Keratinocyte (primary cell): ENCODE results near the gene ALLC. TPM values are rescaled to one million over a fixed set of nuclear protein-coding genes. Genes with fewer than 3 reads are reported as not detected.

ENCODE experiments used
- DNase-seq: peaks from one replicate; pipeline ENCODE4 v3.0.0-alpha.2; 2011; ENCODE audit warnings: low read depth, missing footprints, low spot score
- FAIRE-seq: peaks from 2 replicates; lab custom pipeline; 2011; peaks lifted over from hg19 to GRCh38; lab: Jason Lieb, UNC
- H2AFZ ChIP-seq: 2 replicates; pipeline ENCODE4 v1.6.0; 2012; ENCODE audit warnings: low read length, control low read depth, inconsistent platforms; ENCODE audit not compliant: control insufficient read depth
- H3K27ac ChIP-seq: 2 replicates; pipeline ENCODE4 v1.5.1; 2011; ENCODE audit warnings: low read length; ENCODE audit not compliant: control insufficient read depth, insufficient read depth
- H3K27me3 ChIP-seq: 3 replicates; pipeline ENCODE4 v1.6.0; 2011; ENCODE audit warnings: low read length; ENCODE audit not compliant: control insufficient read depth, insufficient read depth; ENCODE audit errors: extremely low read depth
- H3K36me3 ChIP-seq, 2 experiments: 2 replicates in 1 of 2; 3 replicates in 1 of 2; pipeline ENCODE4 v1.5.1; 2011; ENCODE audit warnings: low read length in 2 of 2, mild to moderate bottlenecking in 1 of 2; ENCODE audit not compliant: control insufficient read depth in 2 of 2, insufficient read depth in 2 of 2; ENCODE audit errors: extremely low read depth in 1 of 2
- H3K4me1 ChIP-seq: 3 replicates; pipeline ENCODE4 v1.5.1; 2011; ENCODE audit warnings: low read length; ENCODE audit not compliant: control insufficient read depth, insufficient read depth; ENCODE audit errors: extremely low read depth
- H3K4me2 ChIP-seq: 3 replicates; pipeline ENCODE4 v1.6.0; 2011; ENCODE audit warnings: low read depth, low read length; ENCODE audit not compliant: control insufficient read depth, insufficient read depth; ENCODE audit errors: extremely low read depth
- H3K4me3 ChIP-seq, 3 experiments: fragments of 200-600 bp in 1 of 3; sonication (generic) in 1 of 3; 2 replicates in 2 of 3; 3 replicates in 1 of 3; pipeline ENCODE4 v1.5.1; 2011 to 2016; ENCODE audit warnings: low read length in 3 of 3, mild to moderate bottlenecking in 3 of 3, control low read depth in 2 of 3, inconsistent platforms in 1 of 3, low read depth in 1 of 3, mixed read lengths in 1 of 3, mixed run types in 1 of 3, moderate library complexity in 1 of 3; ENCODE audit not compliant: control insufficient read depth in 2 of 3, insufficient read depth in 2 of 3; ENCODE audit errors: extremely low read depth in 1 of 3
- H3K79me2 ChIP-seq: 2 replicates; pipeline ENCODE4 v1.6.0; 2012; ENCODE audit warnings: low read length; ENCODE audit not compliant: control insufficient read depth, insufficient read depth
- H3K9ac ChIP-seq: 3 replicates; pipeline ENCODE4 v1.6.0; 2011; ENCODE audit warnings: low read length; ENCODE audit not compliant: control insufficient read depth, insufficient read depth; ENCODE audit errors: extremely low read depth
- H3K9me1 ChIP-seq: 3 replicates; pipeline ENCODE4 v1.6.0; 2011; ENCODE audit warnings: low read length; ENCODE audit not compliant: control insufficient read depth, insufficient read depth; ENCODE audit errors: extremely low read depth
- H3K9me3 ChIP-seq: 2 replicates; pipeline ENCODE4 v1.5.1; 2012; ENCODE audit warnings: low read depth, low read length; ENCODE audit not compliant: control insufficient read depth
- H4K20me1 ChIP-seq: 3 replicates; pipeline ENCODE4 v1.6.0; 2011; ENCODE audit warnings: low read length; ENCODE audit not compliant: control insufficient read depth, insufficient read depth; ENCODE audit errors: extremely low read depth
- CTCF ChIP-seq, 3 experiments: IDR thresholded peaks in 1 of 3; conservative IDR thresholded peaks in 1 of 3; optimal IDR thresholded peaks in 1 of 3; 2 replicates in 2 of 3; 3 replicates in 1 of 3; pipeline versions ENCODE3 to v1.5.1; 2011; ENCODE audit warnings: low read length in 3 of 3, mild to moderate bottlenecking in 3 of 3, moderate library complexity in 2 of 3, control low read depth in 1 of 3, inconsistent platforms in 1 of 3; ENCODE audit not compliant: insufficient read depth in 2 of 3; ENCODE audit errors: extremely low read depth in 1 of 3
- EZH2 ChIP-seq: IDR thresholded peaks from one replicate; pipeline ENCODE4 v1.6.1; 2012; ENCODE audit warnings: inconsistent platforms, mild to moderate bottlenecking, low read length, moderate library complexity
- dilution Hi-C: fragments of 300-500 bp; cut with MboI; formaldehyde crosslinking; loops from one replicate; pipeline ENCODE4 v1.7.0; 2020; ENCODE audit warnings: low sequenced_read_pairs; ENCODE audit not compliant: extremely low pct_ligation_motif_present
- polyA plus RNA-seq, 5 experiments: library from polyadenylated mRNA; depleted of rRNA in 3 of 5; stranded (reverse) in 3 of 5; stranded (forward) in 1 of 5; unstranded in 1 of 5; fragments of >200 nt; gene quantifications; 1 replicate in 1 of 5; 2 replicates in 3 of 5; 3 replicates in 1 of 5; pipeline versions ENCODE4 v1.2.1 to v1.2.3, GENCODE V29; 2011 to 2012; ENCODE audit warnings: missing spikeins in 2 of 5, low read depth in 1 of 5, low replicate concordance in 1 of 5

Gene ALLC
- polyA plus RNA-seq, 1 donor (not counting 4 experiments of a cell fraction or from before 2014, with no cell fraction given): not detected

GRCh38 chr2:3705782-3706181 lies 47.8 kb downstream of the ALLC start:
- dilution Hi-C loops: no loop called here

DNA sequence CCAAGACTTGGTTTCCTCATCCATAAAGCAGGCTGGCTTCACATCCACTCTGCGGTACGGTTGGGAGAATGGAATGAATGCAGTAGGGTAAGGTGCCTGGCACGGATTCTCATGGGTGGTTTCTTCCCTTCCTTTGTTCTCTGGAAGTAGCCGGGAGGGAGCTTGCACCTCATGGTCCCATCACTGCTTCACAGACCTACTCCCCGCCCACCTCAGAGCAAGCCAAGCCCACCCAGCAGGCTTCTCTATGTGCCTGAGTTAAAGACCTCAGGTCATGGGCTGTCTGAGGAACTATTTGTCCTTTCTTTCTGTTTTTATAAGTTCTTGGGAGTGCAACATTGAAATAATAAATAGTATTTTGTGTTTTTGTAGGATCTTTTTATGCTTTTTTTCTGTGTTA lies 48.9 kb downstream of the ALLC start:
- no peaks in the 10 kb centered on the region for H3K9me1 ChIP-seq
- no peaks in the 10 kb centered on the region for H3K79me2 ChIP-seq
- TF ChIP-seq EZH2: no peak
- TF ChIP-seq CTCF (optimal IDR thresholded peaks at IDR 0.05 in 1 of 3, IDR thresholded peaks at IDR 0.05 in 1 of 3, conservative IDR thresholded peaks at IDR 0.05 in 1 of 3; ENCODE audit: extremely low read depth in 1 of 3, insufficient read depth in 2 of 3, low read length in 3 of 3): no peak
- H3K4me3 ChIP-seq: no peak overlapping the region
- H2AFZ ChIP-seq: no peak overlapping the region
- no peaks in the 10 kb centered on the region for H4K20me1 ChIP-seq
- H3K4me2 ChIP-seq: no peak overlapping the region
- no peak for FAIRE-seq
- no peak overlapping the region for H3K9ac ChIP-seq
- DNase-seq: no peak
- H3K9me3 ChIP-seq: no peaks in the 10 kb centered on the region
- dilution Hi-C loops: no loop called here
- H3K27ac ChIP-seq: no peak overlapping the region
- H3K27me3 ChIP-seq: peaks cover 41% of the 10 kb centered on the region
- no peaks in the 10 kb centered on the region for H3K4me1 ChIP-seq
- H3K36me3 ChIP-seq: no peaks in the 10 kb centered on the region

More at GRCh38 chr2:3705782-3706181, 47.8 kb downstream of the ALLC start:
- Histone ChIP-seq H3K4me2 (no peak overlapping the region), H4K20me1 (no peaks in the 10 kb centered on the region), H3K79me2 (no peaks in the 10 kb centered on the region), H3K27ac (no peak overlapping the region), H2AFZ (no peak overlapping the region), H3K36me3 (no peaks in the 10 kb centered on the region), H3K27me3 (peaks cover 50% of the 10 kb centered on the region), H3K4me3 (no peak overlapping the region), H3K9me3 (no peaks in the 10 kb centered on the region), H3K4me1 (no peaks in the 10 kb centered on the region), H3K9me1 (no peaks in the 10 kb centered on the region), H3K9ac (no peak overlapping the region)
- DNase-seq (no peak), FAIRE-seq (no peak)
- TF ChIP-seq EZH2 (no peak), CTCF (optimal IDR thresholded peaks at IDR 0.05 in 1 of 3, IDR thresholded peaks at IDR 0.05 in 1 of 3, conservative IDR thresholded peaks at IDR 0.05 in 1 of 3; ENCODE audit: extremely low read depth in 1 of 3, insufficient read depth in 2 of 3, low read length in 3 of 3) (no peak)
